Measurements from ENCODE around the gene OAF. TPM values are rescaled to one million over a fixed set of nuclear protein-coding genes. Genes with fewer than 3 reads are reported as not detected.

Gene OAF
- total RNA-seq, 1 experiment from 2014 or later = 32.3 TPM

DNA sequence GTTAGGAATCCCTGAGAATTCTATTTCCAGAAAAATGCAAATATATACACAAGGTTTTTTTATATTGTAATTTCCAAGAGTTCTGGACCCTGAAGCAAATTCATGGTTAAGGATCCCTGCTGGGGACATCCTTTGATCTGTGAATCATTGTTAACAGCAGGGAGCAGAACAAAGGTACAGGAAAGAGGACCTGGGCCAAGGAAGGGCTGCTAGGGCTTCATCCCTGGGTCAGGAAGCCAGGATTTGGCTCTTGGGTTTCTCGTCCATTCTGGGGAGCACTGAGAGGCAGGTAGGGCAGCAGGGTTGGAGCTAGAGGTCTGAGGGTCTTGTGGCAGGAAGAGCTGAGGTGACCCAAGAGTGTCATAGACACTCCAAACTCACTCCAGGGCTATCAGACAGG lies 10.2 kb upstream of the OAF start:
- no peaks in the 10 kb centered on the region for H3K9me3 ChIP-seq (ENCODE audit: control insufficient read depth in 1 of 2, insufficient read depth in 1 of 2, low read depth in 1 of 2, low read length in 2 of 2)
- RAD21 ChIA-PET (ENCODE audit: low non-redundant PET in 1 of 2, low total read pairs in 2 of 2, uncharacterized antibody in 2 of 2, unreplicated experiment in 2 of 2) = no interaction called here

GRCh38 chr11:120201653-120202052 lies 9.2 kb upstream of the OAF start:
- H3K9ac ChIP-seq (ENCODE audit: low read length) = no peak overlapping the region
- H3K4me3 ChIP-seq (replicated peaks in 1 of 2; ENCODE audit: low read depth in 1 of 2, low read length in 2 of 2) = no peak overlapping the region
- no TSS peak for BruUV-seq (replicated peaks)
- peaks cover 0 to 20% of the 10 kb centered on the region in 2 experiments; a peak in 1 of 4 replicates for H3K4me1 ChIP-seq (ENCODE audit: control insufficient read depth in 1 of 2, insufficient read depth in 2 of 2, low read length in 2 of 2)
- DNase-seq (ENCODE audit: low read depth, low spot score) (no peak), ATAC-seq (no peak)
- no peaks in the 10 kb centered on the region for H3K36me3 ChIP-seq (ENCODE audit: control insufficient read depth in 1 of 2, insufficient read depth in 2 of 2, low read length in 2 of 2)
- POLR2A ChIA-PET = no interaction called here
- H3K4me2 ChIP-seq (ENCODE audit: low read length) = no peak overlapping the region
- H3K27ac ChIP-seq (ENCODE audit: low read depth, low read length) = no peak overlapping the region
- CTCF ChIA-PET = no interaction called here
- no peaks in the 10 kb centered on the region for H4K20me1 ChIP-seq (ENCODE audit: insufficient read depth)
- H2AFZ ChIP-seq (ENCODE audit: low read depth, low read length, poor library complexity, severe bottlenecking) = no peak overlapping the region
- no peaks in the 10 kb centered on the region for H3K9me3 ChIP-seq (ENCODE audit: control insufficient read depth in 1 of 2, insufficient read depth in 1 of 2, low read depth in 1 of 2, low read length in 2 of 2)
- RAD21 ChIA-PET (ENCODE audit: low non-redundant PET in 1 of 2, low total read pairs in 2 of 2, uncharacterized antibody in 2 of 2, unreplicated experiment in 2 of 2) = no interaction called here
- H3K9me2 ChIP-seq (ENCODE audit: insufficient read depth) = no peaks in the 10 kb centered on the region
- no peaks in the 10 kb centered on the region for H3K79me2 ChIP-seq (ENCODE audit: insufficient read depth, low read length)
- no peaks in the 10 kb centered on the region for H3K27me3 ChIP-seq (ENCODE audit: insufficient read depth, low read length)
- TF ChIP-seq MAX (IDR thresholded peaks at IDR 0.05) (no peak), RAD21 (IDR thresholded peaks at IDR 0.05; ENCODE audit: low read depth) (no peak), SIN3A (IDR thresholded peaks at IDR 0.05; ENCODE audit: low read depth) (no peak), FOSL1 (IDR thresholded peaks at IDR 0.05; ENCODE audit: low read depth) (no peak), ZFX (IDR thresholded peaks at IDR 0.05) (no peak), TCF7L2 (IDR thresholded peaks at IDR 0.05; ENCODE audit: borderline replicate concordance, extremely low read depth, insufficient read depth, insufficient read length) (no peak), EGR1 (IDR thresholded peaks at IDR 0.05; ENCODE audit: low read depth) (no peak), YY1 (IDR thresholded peaks at IDR 0.05; ENCODE audit: extremely low read depth, insufficient replicate concordance, low read depth, low read length) (no peak), CBX3 (IDR thresholded peaks at IDR 0.05; ENCODE audit: low read depth) (no peak), ZNF274 (IDR thresholded peaks at IDR 0.05; ENCODE audit: low read depth, low read length) (no peak), EZH2 (IDR thresholded peaks at IDR 0.05) (no peak), ATF3 (IDR thresholded peaks at IDR 0.05) (no peak), EZH2phosphoT487 (IDR thresholded peaks at IDR 0.05; ENCODE audit: borderline replicate concordance) (no peak)
- TF ChIP-seq, protein P1, sequence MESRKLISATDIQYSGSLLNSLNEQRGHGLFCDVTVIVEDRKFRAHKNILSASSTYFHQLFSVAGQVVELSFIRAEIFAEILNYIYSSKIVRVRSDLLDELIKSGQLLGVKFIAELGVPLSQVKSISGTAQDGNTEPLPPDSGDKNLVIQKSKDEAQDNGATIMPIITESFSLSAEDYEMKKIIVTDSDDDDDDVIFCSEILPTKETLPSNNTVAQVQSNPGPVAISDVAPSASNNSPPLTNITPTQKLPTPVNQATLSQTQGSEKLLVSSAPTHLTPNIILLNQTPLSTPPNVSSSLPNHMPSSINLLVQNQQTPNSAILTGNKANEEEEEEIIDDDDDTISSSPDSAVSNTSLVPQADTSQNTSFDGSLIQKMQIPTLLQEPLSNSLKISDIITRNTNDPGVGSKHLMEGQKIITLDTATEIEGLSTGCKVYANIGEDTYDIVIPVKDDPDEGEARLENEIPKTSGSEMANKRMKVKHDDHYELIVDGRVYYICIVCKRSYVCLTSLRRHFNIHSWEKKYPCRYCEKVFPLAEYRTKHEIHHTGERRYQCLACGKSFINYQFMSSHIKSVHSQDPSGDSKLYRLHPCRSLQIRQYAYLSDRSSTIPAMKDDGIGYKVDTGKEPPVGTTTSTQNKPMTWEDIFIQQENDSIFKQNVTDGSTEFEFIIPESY (IDR thresholded peaks at IDR 0.05; ENCODE audit: extremely low read depth, insufficient replicate concordance, low read length) = no peak
- intact Hi-C loops (cut with micrococcal nuclease) = no loop called here

More for the DNA sequence above, 10.2 kb upstream of the OAF start:
- H3K4me2 ChIP-seq (ENCODE audit: low read length) = 0 out of 2 replicates have a peak overlapping the region, but pooled peaks have one; percentile 1
- H3K9ac ChIP-seq (ENCODE audit: low read length) = no peak overlapping the region
- H3K79me2 ChIP-seq (ENCODE audit: insufficient read depth, low read length) = no peaks in the 10 kb centered on the region
- H3K36me3 ChIP-seq (ENCODE audit: control insufficient read depth in 1 of 2, insufficient read depth in 2 of 2, low read length in 2 of 2) = no peaks in the 10 kb centered on the region
- no peaks in the 10 kb centered on the region for H3K27me3 ChIP-seq (ENCODE audit: insufficient read depth, low read length)
- intact Hi-C loops (cut with micrococcal nuclease) = no loop called here
- ChIA-PET POLR2A (no interaction called here), CTCF (no interaction called here)
- DNase-seq (ENCODE audit: low read depth, low spot score) (no peak), ATAC-seq (peak; percentile 54)
- TF ChIP-seq POLR2AphosphoS5 (IDR thresholded peaks at IDR 0.05; ENCODE audit: low read depth, low read length) = no peak
- peak; percentile 75 for TF ChIP-seq TCF7L2 (IDR thresholded peaks at IDR 0.05; ENCODE audit: borderline replicate concordance, extremely low read depth, insufficient read depth, insufficient read length)
- no peak overlapping the region for H3K27ac ChIP-seq (ENCODE audit: low read depth, low read length)
- no peak overlapping the region for H3K4me3 ChIP-seq (replicated peaks in 1 of 2; ENCODE audit: low read depth in 1 of 2, low read length in 2 of 2)
- peaks cover 0 to 19% of the 10 kb centered on the region in 2 experiments; a peak in 1 of 4 replicates for H3K4me1 ChIP-seq (ENCODE audit: control insufficient read depth in 1 of 2, insufficient read depth in 2 of 2, low read length in 2 of 2)
- no peaks in the 10 kb centered on the region for H3K9me2 ChIP-seq (ENCODE audit: insufficient read depth)
- H4K20me1 ChIP-seq (ENCODE audit: insufficient read depth) = no peaks in the 10 kb centered on the region
- BruUV-seq (replicated peaks) = no TSS peak
- H2AFZ ChIP-seq (ENCODE audit: low read depth, low read length, poor library complexity, severe bottlenecking) = no peak overlapping the region

All from HCT116 (cell line).